Stimulated activated CD8-positive, alpha-beta memory T cell treated with anti-CD3 and anti-CD28 coated beads, Interleukin-4, amount 100 ng/mL, for 4 hours (primary cell): ENCODE results near the gene GABBR1.

Experiments used
- DNase-seq, 2 donors: peaks; one replicate each; pipeline ENCODE4 v3.0.0-alpha.2; 2020; ENCODE audit warnings: low read depth in 2 of 2, low spot score in 1 of 2

GABBR1 gene

DNA sequence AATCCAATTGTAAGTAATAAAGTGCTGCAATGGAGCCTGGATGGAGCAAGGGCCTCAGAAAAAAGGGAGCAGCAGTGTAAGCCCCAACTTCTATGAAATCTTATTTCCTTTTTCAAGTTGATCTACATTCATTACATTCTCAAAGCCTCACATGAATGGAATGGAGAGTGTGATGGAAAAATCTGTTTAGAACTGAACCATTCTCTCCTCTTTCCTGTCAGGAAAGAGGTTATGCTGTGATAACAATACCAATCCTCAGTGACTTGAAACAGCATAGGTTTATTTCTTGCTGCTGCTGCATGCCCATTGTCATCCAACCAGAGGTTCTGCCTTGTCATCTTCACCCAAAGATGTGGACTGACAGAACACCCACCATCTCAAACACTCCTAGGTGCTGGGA lies 56.9 kb downstream of the GABBR1 start:
- DNase-seq = no peak

DNA sequence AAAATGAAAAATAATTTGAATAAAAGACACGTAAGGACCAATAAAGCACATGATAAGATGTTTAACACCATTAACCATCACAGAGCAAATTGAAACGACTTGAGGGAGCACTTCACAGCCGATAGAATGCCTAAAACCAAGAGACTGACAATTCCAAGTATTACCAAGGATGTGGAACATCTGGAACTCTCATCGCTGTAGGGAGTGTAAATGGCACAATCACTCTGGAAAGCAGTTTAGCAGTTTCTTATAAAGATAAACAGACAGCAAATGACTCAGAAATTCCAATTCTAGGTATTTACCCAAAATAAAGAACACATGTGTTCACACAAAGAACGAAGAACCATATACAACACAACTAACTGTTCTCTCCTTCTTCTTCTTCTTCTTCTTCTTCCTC lies 65.0 kb downstream of the GABBR1 start:
- DNase-seq = no peak

DNA sequence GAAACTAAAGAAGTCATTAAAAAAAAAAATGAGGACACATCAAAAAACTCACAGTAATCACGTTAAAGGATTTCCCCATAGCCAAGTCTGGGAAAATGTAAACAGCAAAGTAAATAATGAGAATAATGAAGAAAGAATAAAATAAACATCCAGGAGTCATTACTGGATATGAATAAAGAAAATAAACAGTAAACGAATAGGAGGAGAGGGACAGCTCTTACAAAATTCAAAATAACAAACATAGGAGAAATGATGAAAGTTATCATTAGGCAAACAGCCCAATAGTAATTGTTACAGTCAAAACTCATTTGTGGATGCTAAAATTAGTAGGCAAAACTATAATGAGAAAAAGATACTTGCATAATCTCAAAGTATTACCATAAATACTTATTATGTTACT lies 65.4 kb downstream of the GABBR1 start:
- DNase-seq = no peak

DNA sequence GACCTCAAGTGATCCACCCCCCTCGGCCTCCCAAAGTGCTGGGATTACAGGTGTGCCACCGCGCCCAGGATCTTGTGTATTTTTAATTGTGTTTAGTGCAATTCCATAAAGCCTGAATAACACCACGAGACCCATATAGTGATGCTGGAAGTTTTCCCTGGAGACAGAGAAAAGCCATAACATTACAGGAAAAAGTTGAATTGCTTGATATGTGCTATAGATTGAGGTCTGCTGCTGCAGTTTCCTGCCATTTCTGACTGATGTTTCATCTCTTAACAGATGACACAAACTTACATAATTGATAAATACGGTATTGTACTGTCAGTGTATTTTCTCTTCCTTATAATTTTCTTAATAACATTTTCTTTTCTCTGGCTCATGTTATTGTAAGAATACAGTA lies 66.1 kb downstream of the GABBR1 start:
- no peak for DNase-seq

DNA sequence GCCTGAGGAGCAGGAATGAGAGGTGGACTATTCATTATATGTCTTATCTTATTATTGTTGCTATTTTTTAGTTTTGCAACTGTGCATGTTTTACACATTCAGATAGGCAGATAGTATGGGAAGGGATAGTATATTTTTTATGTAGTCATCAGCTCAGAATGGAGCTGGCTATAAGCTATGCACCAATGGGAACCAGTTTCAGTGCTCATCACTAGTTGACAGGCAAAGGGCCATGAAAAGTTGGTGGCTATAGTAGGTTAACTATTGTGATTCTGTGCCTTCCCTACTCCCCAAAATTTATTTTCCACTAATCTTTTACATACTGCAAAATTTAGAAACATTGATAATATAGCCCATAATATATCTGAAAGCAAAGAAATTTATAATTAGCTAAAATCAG lies 68.1 kb downstream of the GABBR1 start:
- no peak for DNase-seq

DNA sequence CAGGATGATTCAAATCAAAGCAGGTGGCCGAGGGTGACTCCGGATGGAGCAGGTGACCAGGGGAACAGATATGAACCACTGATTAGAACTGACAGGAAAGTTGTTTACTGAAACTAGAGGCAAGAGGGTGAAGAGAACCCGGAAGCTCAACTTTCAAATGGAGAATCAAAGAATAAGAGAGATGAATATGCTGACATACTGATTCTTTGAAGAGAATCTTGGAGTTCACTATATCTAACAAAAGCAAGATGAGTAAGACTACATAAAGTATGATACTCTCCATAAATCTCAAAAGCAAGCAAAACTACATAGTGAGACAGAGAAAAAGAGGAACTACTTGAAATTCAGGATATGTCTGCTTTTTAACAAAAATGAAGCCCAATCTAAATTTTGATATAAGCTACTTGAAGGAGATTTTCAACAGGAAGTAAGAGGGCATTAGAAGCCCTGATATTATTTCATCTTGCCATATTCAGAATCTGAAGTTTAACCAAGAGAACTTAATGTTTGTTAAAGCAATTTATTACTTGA lies 69.5 kb downstream of the GABBR1 start:
- no peak for DNase-seq

DNA sequence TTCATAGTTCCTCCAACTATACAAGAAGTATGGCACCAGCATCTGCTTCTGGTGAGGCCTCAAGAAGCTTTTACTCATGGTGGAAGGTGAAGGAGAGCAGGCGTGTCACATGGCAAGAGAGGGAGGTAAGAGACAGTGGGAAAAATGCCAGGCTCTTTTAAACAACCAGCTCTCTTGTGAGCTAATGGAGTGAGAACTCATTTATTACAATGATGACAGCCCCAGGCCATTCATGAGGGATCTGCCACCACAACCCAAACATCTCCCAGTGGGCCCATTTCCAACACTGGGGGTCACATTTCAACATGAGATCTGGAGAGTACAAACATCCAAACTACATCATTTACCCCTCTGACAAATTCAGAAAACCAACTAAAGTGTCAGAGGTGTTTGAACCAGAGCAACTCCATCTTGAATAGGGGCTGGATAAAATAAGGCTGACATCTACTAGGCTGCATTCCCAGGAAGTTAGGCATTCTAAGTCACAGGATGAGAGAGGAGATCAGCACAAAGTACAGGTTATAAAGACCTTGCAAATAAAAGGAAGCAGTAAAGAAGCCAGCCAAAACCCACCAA lies 71.3 kb downstream of the GABBR1 start:
- DNase-seq = no peak

DNA sequence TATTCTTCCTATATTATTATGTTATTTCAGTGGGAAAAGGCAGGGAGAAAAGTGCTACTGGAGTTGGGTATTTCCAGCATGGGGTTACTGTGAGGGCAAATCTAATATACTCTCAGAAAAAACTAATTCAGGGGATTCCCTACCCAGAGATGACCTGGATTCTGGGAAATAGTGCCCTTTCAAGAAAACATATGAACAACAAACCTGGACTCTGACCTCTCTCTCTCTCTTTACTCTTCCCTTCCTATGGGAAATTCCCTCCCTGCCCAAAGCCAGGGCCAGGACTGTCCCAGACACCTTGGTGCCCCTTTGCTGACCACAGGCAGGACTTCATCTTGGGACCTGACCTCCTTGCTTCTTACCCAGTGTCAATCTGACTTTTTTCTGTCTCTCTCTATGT lies 71.9 kb downstream of the GABBR1 start:
- no peak for DNase-seq

DNA sequence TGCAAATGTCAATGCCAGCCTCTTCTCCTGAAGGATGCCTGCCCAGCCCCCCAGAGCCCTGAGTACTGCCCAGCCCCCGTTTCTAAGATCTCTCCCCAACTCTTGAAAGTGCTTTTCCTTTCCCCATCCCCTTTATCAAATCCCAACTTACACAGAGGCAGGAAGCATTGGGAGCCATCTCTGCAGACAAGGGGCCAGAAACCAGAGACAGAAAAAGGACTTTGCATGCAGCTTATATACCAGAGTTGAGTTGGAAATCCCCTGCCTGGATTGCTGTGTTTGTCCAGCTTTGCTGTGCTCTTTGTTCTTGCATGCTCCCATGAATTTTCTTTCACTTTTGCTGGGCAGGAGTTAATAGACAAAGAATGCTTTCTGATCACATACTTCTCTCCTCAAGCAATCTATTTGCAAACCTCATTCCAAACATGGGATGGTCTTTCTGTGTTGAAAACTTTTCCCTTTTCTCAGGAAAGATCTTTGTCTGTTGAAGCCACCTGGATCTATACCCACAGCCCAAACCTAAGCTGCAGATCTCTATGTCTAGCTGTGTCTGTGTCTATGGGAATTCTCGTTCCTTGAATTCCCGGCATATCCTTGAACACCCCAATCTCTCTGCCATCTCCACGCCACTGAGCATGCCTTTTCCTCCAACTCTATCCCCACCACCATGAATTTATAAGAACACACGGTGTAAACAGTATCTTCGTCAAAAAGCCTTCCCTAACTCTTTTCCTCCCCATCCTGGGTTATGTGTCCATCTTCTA lies 73.3 kb downstream of the GABBR1 start, which contains the start of gene UBD:
UBD (minus strand) TSS at position 209 of the 764 bp plus-strand sequence; CDS start at position 178, 31 bp downstream.
- no peak for DNase-seq

DNA sequence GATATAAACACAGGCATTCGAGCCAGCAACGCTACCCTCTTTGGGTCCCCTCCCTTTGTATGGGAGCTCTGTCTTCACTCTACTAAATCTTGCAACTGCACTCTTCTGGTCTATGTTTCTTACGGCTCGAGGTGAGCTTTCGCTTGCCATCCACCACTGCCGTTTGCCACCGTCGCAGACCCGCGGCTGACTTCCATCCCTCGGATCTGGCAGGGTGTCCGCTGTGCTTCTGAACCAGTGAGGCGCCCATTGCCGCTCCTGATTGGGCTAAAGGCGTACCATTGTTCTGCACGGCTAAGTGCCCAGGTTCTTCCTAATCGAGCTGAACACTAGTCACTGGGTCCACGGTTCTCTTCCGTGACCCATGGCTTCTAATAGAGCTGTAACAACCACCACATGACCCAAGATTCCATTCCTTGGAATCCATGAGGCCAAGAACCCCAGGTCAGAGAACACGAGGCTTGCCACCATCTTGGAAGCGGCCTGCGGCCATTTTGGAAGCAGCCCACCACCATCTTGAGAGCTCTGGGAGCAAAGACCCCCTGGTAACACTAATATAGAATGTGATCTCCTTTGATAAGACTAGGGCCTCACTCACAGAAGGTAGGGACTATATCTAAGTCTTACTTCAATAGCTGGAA lies 74.4 kb downstream of the GABBR1 start:
- DNase-seq = no peak

DNA sequence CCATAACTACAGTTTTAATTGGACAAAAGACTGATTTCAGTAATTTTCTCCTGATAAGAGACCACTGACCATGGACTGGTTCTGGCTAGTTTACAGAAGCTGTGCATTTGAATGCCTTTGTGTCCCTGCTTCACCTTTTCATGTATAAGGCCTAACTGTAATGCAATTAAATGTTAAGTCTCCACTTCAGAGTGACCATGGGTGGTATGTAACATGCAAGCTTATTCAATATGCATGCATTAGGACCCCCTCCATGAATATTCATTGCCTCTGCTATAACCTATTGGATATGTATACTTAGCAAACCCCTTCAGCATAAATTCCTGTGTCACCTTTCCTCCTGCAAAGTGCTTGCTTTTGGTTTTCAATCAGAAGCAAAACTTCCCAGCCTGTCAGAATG lies 75.7 kb downstream of the GABBR1 start:
- DNase-seq = no peak

DNA sequence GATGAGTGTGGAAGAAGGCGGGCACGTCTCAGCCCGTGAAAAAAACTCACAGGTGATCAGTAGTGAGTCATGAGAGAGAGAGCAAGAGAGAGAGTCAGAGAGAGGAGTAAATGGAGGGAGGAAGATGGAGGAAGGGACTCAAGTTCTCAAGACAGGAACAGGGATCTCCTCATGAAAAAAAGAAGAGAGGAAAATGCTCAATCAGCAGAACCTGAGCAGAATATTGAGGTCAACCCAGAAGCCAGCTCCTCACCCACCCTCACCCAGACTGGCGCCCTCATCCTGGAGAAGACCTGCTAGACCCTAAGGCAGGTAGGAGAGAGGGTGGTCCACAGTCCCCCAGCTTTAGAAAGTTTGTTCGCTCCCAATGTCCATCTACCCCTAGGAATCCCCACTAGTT lies 78.2 kb downstream of the GABBR1 start:
- DNase-seq = no peak

DNA sequence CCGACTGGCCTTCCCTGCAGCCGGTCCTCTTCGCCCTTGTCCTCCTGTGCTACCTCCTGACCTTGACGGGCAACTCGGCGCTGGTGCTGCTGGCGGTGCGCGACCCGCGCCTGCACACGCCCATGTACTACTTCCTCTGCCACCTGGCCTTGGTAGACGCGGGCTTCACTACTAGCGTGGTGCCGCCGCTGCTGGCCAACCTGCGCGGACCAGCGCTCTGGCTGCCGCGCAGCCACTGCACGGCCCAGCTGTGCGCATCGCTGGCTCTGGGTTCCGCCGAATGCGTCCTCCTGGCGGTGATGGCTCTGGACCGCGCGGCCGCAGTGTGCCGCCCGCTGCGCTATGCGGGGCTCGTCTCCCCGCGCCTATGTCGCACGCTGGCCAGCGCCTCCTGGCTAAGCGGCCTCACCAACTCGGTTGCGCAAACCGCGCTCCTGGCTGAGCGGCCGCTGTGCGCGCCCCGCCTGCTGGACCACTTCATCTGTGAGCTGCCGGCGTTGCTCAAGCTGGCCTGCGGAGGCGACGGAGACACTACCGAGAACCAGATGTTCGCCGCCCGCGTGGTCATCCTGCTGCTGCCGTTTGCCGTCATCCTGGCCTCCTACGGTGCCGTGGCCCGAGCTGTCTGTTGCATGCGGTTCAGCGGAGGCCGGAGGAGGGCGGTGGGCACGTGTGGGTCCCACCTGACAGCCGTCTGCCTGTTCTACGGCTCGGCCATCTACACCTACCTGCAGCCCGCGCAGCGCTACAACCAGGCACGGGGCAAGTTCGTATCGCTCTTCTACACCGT lies 79.5 kb downstream of the GABBR1 start:
- no peak for DNase-seq

DNA sequence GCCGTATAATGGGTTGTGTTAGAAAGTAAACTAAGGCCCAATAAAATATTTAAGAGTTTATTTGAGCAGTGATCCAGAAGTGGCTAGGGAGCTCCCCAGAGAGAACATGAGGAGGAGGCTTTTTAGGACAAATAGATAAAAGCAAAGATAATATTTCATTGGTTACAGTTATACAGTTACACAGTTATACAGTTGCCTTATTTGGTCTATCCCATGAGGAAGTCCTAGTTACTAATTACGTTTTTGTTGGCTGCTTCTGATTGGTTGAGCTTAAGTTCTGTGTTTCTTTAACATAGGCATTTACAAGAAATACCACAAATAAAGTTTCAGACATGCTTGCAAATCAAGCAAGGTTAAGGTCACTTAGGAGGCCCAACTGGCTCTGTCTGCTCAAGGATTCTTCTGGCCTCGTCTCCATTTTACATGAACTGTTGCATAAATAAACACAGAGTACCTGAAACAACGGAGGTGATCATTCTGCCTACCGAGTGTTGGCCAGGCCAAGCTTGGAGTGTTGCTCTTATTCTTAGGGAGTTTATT lies 80.4 kb downstream of the GABBR1 start:
- DNase-seq = no peak

DNA sequence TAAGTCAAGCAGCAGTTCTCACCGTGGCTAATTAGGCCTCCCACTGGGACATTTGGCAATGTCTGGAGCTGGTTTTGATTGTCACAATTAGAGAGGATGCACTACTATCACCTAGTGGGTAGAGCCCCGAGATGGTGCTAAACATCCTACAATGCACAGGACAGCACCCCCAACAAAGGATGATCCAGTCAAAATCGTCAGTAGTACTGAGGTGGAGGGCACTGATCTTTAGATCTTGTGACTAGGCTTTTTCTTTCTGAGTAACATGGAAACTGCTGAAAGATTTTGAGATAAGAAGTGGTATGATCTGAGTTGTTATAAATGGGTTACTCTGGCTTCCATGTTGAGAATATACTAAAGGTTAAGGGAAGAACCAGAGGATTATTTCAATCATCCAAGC lies 85.4 kb downstream of the GABBR1 start:
- DNase-seq = no peak

DNA sequence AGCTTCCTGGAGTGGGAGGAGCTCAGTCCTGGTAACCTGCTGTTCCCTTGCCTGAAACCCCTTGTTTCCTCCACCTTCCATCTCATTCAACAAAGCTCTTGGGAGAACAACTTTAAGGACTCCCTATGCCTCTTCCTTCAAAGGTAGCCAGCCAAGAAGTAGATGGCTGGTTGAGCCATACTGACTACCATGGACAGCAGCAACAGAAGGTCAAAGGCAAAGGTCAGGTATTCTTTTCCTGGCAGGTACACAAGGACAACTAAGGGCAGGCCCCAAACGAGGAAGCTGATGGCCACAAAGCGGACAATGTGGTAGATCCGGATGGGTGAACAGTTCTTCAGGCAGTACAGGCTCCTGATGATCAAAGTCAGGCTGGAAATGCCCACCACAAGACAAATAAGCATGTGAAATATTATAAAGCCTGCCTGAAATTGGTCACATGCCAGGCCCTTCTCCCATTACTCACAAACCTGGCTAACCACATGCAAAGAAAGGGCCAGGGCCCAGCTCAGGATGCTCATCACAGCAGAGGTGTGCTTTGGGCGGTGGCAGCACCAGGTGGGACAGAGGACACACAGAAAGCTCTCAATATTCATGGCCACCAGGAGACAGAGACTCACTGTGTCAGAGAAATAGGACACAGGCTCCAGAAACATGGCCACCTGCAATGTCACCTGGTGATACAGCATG lies 95.1 kb downstream of the GABBR1 start:
- DNase-seq = no peak

DNA sequence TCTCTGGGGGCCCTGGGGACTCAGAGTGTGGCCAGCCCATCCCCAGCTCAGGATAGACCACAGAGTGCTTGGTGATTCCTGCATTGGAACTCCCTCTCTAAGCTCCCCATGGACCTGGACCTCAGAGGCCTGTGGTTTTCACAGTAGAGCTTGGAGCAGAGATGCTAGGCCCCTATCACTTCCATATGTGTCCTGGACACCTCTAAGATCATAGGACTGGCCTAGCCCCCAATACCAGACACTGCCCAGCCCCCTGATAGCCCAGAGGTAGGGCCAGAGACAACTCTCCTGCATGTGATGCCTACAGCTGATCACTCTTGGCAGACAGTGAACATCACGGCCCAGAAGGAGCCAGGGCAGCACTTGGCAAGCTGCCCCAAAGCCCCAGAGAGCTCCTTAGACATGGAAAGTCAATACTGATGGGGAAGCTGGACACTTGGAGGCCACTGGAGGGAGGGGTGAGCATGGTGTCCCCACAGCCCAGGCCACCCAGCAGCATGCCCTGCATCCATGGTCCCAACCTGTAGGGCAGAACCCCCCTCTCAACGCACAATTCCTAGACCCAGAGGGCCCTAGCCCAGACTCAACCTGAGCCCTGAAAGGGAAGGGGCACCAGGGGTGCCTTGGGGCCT lies 100.5 kb downstream of the GABBR1 start:
- DNase-seq = no peak

DNA sequence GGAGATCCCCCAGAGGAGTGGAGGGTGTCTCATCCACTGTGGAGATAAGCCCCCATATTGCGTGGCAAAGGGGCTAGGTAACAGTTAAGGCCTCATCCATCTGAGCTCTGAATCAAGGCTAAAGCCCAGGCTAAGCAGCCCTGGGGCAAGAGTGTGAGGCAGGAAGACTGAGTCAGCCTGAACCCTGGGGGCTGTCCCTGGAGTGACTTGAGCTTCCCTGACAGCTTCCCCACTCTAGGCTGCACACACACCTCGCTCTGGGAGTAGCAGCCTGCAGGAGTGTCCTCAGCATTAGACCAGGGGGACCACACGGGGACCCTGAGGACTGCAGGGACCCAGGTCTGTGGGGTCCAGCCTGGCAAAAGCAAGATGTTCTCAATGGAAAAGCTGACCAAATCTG lies 101.3 kb downstream of the GABBR1 start:
- no peak for DNase-seq

DNA sequence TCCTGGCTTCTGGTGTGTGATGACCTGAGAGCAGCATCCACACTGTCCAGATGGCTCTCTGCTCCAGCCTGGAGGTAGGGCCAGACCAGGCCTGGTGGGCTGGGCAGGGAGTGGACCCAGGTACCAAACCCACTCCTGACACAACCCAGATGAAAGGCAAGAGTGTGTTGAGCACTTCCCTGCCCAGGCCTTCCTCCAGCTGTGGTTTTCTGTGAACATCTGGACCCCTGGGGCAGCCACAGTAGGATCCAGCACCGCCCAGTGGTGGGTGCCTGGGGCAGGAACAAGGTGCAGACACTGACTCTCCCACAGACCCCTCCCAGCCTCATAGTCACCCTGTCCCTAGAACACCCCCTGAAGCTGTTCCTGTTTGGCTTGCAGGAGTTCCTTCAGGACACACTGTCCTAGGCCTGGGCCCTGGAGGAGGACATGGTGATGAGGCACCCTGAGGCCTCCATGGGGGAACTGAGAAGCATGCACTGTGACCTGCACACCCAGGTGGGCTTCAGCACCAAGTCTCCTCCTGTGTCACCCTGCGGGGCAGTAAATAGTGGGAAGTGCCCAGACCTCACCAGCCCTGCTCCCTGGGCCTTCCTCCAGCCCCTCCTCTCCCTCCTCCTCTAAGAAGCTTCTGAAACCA lies 102.2 kb downstream of the GABBR1 start:
- DNase-seq = no peak

DNA sequence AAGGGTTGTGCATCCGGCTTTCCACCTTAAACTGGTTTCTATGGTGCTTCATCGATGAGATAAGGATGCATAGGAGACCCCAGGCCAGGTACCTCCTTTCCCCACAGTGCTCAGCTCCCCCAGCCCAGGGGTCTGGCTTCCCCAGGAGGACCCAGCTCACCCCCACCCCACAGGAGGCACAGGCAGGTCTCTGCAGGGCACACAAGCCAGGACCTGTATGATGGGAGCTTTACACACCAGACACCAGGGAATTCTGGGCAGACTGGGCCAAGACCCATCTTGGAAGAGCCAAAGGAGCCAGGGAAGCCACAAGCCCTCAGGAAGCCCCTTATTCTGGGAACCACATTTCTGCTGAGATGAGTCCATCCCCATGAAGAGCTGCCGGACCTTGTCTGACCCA lies 103.0 kb downstream of the GABBR1 start:
- no peak for DNase-seq
